Osteoblast (primary cell): ENCODE results near the gene MEX3C. TPM values are rescaled to one million over a fixed set of nuclear protein-coding genes. Genes with fewer than 3 reads are reported as not detected.
A peak's percentile ranks its signal among the peaks of the same experiment; 100 is the strongest.

ENCODE experiments used
- DNase-seq: peaks from one replicate; pipeline ENCODE4 v3.0.0; 2011; ENCODE audit warnings: low spot score, mixed read lengths; ENCODE audit not compliant: insufficient read length; ENCODE audit errors: missing footprints
- H2AFZ ChIP-seq: 2 replicates; pipeline ENCODE4 v1.6.0; 2011; ENCODE audit warnings: mild to moderate bottlenecking, low read length
- H3K27ac ChIP-seq: 2 replicates; pipeline ENCODE4 v1.5.1; 2011; ENCODE audit warnings: mild to moderate bottlenecking, low read depth, low read length, moderate library complexity
- H3K27me3 ChIP-seq: 2 replicates; pipeline ENCODE4 v1.6.0; 2012; ENCODE audit warnings: mild to moderate bottlenecking, control low read depth, inconsistent platforms, low read length, moderate library complexity; ENCODE audit not compliant: insufficient read depth
- H3K36me3 ChIP-seq: 2 replicates; pipeline ENCODE4 v1.5.1; 2011; ENCODE audit warnings: mild to moderate bottlenecking, low read length, control low read depth, moderate library complexity; ENCODE audit not compliant: insufficient read depth
- H3K4me1 ChIP-seq: 2 replicates; pipeline ENCODE4 v1.5.1; 2011; ENCODE audit warnings: mild to moderate bottlenecking, low read length, control low read depth, moderate library complexity; ENCODE audit not compliant: insufficient read depth
- H3K4me2 ChIP-seq: 2 replicates; pipeline ENCODE4 v1.6.0; 2011; ENCODE audit warnings: mild to moderate bottlenecking, low read length; ENCODE audit not compliant: insufficient read depth
- H3K4me3 ChIP-seq: fragments of 200-600 bp; sonication (generic); 3 replicates; pipeline ENCODE4 v1.5.1; 2012; ENCODE audit warnings: mild to moderate bottlenecking, low read length, inconsistent platforms; ENCODE audit not compliant: insufficient read depth
- H3K79me2 ChIP-seq: 2 replicates; pipeline ENCODE4 v1.6.0; 2012; ENCODE audit warnings: mild to moderate bottlenecking, low read length, control low read depth, inconsistent platforms; ENCODE audit not compliant: insufficient read depth
- H3K9me3 ChIP-seq: 2 replicates; pipeline ENCODE4 v1.5.1; 2011; ENCODE audit warnings: low read depth, low read length, control low read depth
- H4K20me1 ChIP-seq: 2 replicates; pipeline ENCODE4 v1.6.0; 2012; ENCODE audit warnings: mild to moderate bottlenecking, low read length, control low read depth; ENCODE audit not compliant: insufficient read depth
- total RNA-seq: library from RNA; depleted of rRNA; stranded (reverse); fragments of >200 nt; gene quantifications from 2 replicates; pipeline ENCODE4 v1.2.3, GENCODE V29; 2012
- TF ChIP-seq, protein P1 (sequence below): IDR thresholded peaks from 2 replicates; pipeline ENCODE4 v1.5.1; 2011; ENCODE audit warnings: mild to moderate bottlenecking, low read depth, low read length, moderate library complexity; ENCODE audit errors: extremely low read depth

The MEX3C gene
- total RNA-seq, 1 donor, result 41.6 TPM

DNA sequence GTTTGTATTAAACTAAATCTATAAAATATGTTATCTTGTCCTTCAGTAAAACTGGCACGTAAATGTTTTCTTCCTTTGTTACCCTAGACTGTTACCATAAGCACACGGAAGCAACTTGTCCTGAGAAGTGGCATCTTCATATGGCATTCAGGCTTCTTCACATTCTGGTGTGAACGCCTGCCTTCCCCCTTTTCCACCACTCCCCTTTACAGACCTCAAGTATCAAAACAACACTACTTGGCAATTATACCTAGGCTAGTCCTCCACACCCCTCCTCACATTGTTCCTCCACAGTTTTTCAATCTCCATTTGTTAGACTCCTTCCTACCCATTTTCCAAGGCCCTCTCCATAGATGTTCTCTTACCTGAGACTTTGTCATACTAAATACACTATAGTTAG lies 2.9 kb downstream of the MEX3C start:
- Histone ChIP-seq H3K36me3 (no peaks in the 10 kb centered on the region), H3K4me2 (peak overlapping the region; percentile 87), H3K27ac (no peak overlapping the region), H4K20me1 (peaks cover 55% of the 10 kb centered on the region), H2AFZ (no peak overlapping the region), H3K9me3 (no peaks in the 10 kb centered on the region), H3K79me2 (peaks cover 70% of the 10 kb centered on the region), H3K27me3 (no peaks in the 10 kb centered on the region), H3K4me3 (peak overlapping the region; percentile 92), H3K4me1 (peaks cover 30% of the 10 kb centered on the region)
- TF ChIP-seq, protein P1, sequence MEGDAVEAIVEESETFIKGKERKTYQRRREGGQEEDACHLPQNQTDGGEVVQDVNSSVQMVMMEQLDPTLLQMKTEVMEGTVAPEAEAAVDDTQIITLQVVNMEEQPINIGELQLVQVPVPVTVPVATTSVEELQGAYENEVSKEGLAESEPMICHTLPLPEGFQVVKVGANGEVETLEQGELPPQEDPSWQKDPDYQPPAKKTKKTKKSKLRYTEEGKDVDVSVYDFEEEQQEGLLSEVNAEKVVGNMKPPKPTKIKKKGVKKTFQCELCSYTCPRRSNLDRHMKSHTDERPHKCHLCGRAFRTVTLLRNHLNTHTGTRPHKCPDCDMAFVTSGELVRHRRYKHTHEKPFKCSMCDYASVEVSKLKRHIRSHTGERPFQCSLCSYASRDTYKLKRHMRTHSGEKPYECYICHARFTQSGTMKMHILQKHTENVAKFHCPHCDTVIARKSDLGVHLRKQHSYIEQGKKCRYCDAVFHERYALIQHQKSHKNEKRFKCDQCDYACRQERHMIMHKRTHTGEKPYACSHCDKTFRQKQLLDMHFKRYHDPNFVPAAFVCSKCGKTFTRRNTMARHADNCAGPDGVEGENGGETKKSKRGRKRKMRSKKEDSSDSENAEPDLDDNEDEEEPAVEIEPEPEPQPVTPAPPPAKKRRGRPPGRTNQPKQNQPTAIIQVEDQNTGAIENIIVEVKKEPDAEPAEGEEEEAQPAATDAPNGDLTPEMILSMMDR, result no peak
- DNase-seq, result peak; percentile 67

DNA sequence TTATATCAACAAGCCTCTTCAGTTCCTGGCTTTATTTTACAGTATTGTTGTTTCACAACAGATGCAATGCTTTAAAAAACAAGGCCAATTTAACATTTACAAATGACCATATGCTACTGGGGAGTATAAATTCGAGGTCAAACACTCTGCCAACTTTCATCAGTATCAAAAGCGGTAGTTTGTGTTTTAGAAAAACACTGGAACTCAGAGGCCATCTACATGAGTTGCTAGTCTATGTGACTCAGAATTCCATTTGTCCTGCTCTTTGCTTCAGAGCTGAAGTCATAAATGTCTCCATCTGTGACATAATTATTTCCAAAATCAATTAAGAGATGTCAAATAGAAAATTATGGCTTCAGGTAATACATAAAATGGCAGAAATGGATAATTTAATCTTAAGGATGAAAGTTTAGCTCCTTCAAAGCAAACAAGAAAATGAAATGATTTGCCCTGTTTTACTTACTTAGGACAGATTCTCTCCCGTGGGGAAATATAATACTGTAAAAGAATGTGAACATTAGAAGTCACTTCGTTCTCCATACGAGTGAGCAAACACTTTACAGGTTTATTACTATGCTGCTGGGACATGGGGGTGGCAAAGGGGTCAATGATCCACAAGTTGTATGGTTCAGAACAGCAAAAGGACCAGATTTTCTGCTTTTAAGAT lies 3.7 kb downstream of the MEX3C start:
- Histone ChIP-seq H3K4me3 (peak overlapping the region; percentile 33), H4K20me1 (peaks cover 58% of the 10 kb centered on the region)
- DNase-seq, result peak; percentile 87

DNA sequence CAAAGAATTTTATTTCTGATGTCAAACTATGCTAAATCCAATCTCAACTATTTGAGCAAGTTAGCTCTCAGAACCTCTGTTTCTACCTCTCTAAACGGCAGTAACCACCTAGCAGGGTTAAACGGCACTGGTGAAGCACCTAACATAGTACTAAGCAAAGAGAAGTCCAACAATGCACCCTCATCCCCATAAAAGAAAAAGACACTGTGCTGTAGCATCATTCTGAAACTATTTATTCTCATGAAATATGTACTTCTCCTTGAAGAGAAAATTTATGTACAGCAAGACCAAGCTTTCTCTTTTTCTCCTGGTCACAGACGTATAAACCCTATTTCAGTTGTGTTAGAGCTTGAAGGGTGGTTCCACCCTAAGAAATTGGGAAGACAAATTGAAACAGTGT lies 4.8 kb downstream of the MEX3C start:
- DNase-seq, result no peak
- Histone ChIP-seq H3K4me3 (no peak overlapping the region), H3K4me2 (peak overlapping the region; percentile 7), H3K36me3 (no peaks in the 10 kb centered on the region), H3K9me3 (no peaks in the 10 kb centered on the region), H3K27ac (no peak overlapping the region), H4K20me1 (peaks cover 65% of the 10 kb centered on the region), H3K4me1 (peaks cover 30% of the 10 kb centered on the region), H3K27me3 (no peaks in the 10 kb centered on the region), H3K79me2 (peaks cover 89% of the 10 kb centered on the region), H2AFZ (no peak overlapping the region)
- TF ChIP-seq, protein P1, result no peak

More for the DNA sequence above, 3.7 kb downstream of the MEX3C start:
- Histone ChIP-seq H3K9me3 (no peaks in the 10 kb centered on the region), H3K4me1 (peaks cover 30% of the 10 kb centered on the region), H3K27ac (peak overlapping the region; percentile 61), H3K79me2 (peaks cover 79% of the 10 kb centered on the region), H2AFZ (no peak overlapping the region), H3K4me2 (peak overlapping the region; percentile 87), H3K27me3 (no peaks in the 10 kb centered on the region), H3K36me3 (no peaks in the 10 kb centered on the region)
- TF ChIP-seq, protein P1, result no peak

DNA sequence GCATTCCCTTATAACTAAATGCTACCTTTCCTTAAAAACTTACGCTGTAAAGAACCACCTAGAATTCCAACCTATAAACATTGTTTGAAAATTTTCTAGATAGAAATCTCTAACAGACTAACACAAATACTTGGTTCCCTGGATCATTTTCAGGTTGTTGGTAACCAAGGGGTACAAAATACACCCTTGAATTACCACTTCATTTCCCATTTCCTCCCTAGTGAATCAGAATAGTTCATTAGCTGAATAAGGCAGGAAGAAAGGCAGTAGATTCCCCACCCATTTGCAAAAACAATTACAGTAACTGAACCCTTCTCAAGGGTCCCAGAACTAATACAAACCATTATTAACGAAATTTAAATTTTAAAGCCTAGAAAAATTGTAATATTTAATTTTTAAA lies 5.5 kb downstream of the MEX3C start:
- H3K36me3 ChIP-seq, result no peaks in the 10 kb centered on the region
- DNase-seq, result no peak
- H3K4me3 ChIP-seq, result no peak overlapping the region
- no peak overlapping the region for H2AFZ ChIP-seq
- H3K79me2 ChIP-seq, result peaks cover 96% of the 10 kb centered on the region
- peaks cover 70% of the 10 kb centered on the region for H4K20me1 ChIP-seq
- H3K27me3 ChIP-seq, result no peaks in the 10 kb centered on the region
- peaks cover 30% of the 10 kb centered on the region for H3K4me1 ChIP-seq
- H3K27ac ChIP-seq, result no peak overlapping the region
- H3K4me2 ChIP-seq, result no peak overlapping the region
- TF ChIP-seq, protein P1, result no peak
- no peaks in the 10 kb centered on the region for H3K9me3 ChIP-seq
